GM12891 (cell line): ENCODE results near the gene TSPAN7.

Experiments used
- POLR2A ChIP-seq: IDR thresholded peaks from 2 replicates; pipeline ENCODE4 v1.6.1; 2011; ENCODE audit warnings: low read depth, low read length, control low read depth
- POLR2AphosphoS5 ChIP-seq: IDR thresholded peaks from 2 replicates; pipeline ENCODE4 v1.6.1; 2011; ENCODE audit warnings: low read depth, low read length, control low read depth

DNA sequence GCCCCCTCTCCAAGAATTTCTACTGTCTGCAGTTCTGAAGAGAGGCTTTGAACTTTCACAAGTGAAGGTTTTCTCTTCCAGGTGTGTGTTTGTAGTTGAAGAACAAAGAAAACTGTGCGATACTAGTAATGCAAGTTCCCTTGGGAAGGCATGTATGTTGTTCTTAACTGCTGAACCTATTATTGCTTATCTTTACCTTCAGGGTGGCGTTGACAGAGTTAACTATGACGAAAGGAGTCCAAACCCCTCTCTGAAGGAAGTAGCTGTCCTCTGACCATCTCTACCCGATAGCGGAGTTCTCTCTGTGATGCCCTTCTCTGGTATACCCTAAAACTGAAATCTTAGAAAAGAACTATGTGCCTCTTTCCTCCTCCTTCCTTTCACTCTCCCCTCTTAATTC, 79.9 kb downstream of the TSPAN7 start:
- TF ChIP-seq POLR2A (no peak), POLR2AphosphoS5 (no peak)
